Mesodermal cell (in vitro differentiated cells): Measurements from ENCODE around the gene VEGFA.

Experiments
- H3K27ac ChIP-seq: 2 replicates; pipeline ENCODE4 v1.7.0; 2013; ENCODE audit warnings: mild to moderate bottlenecking, low read depth, low read length, moderate library complexity; ENCODE audit not compliant: severe bottlenecking
- H3K36me3 ChIP-seq: 2 replicates; pipeline ENCODE4 v1.7.1; 2013; ENCODE audit warnings: mild to moderate bottlenecking, low read length, moderate library complexity; ENCODE audit not compliant: control insufficient read depth, insufficient read depth
- H3K4me1 ChIP-seq: one replicate; pipeline ENCODE4 v1.7.1; 2013; ENCODE audit warnings: mild to moderate bottlenecking, low read length; ENCODE audit not compliant: insufficient read depth, control insufficient read depth, poor library complexity, severe bottlenecking
- H3K4me3 ChIP-seq: 2 replicates; pipeline ENCODE4 v1.7.0; 2013; ENCODE audit warnings: low read length, control low read depth, mild to moderate bottlenecking; ENCODE audit not compliant: insufficient read depth, poor library complexity, severe bottlenecking; ENCODE audit errors: extremely low read depth
- H3K9me3 ChIP-seq: 2 replicates; pipeline ENCODE4 v1.7.1; 2013; ENCODE audit warnings: mild to moderate bottlenecking, low read length, moderate library complexity; ENCODE audit not compliant: control insufficient read depth
- WGBS, 2 experiments: methylation state at CpG; one replicate each; pipeline ENCODE4 v1.1.5; 2013; ENCODE audit warnings: missing lambda C conversion rate in 2 of 2; ENCODE audit not compliant: insufficient coverage in 2 of 2; 5-methylcytosine and 5-hydroxymethylcytosine counted together

VEGFA gene

GRCh38 chr6:43761666-43762409 lies 8.2 kb upstream of the VEGFA start:
- H3K9me3 ChIP-seq, result no peaks in the 10 kb centered on the region
- peaks cover 22% of the 10 kb centered on the region for H3K4me1 ChIP-seq
- H3K36me3 ChIP-seq, result no peaks in the 10 kb centered on the region
- H3K4me3 ChIP-seq, result no peak overlapping the region
- WGBS, 2 experiments, result 93 to 98% methylated on average over 8 to 9 of the region's 9 CpGs
- H3K27ac ChIP-seq, result no peak overlapping the region

GRCh38 chr6:43762410-43762768 lies 7.6 kb upstream of the VEGFA start:
- H3K36me3 ChIP-seq, result no peaks in the 10 kb centered on the region
- H3K4me1 ChIP-seq, result peaks cover 22% of the 10 kb centered on the region
- no peaks in the 10 kb centered on the region for H3K9me3 ChIP-seq
- WGBS, 2 experiments, result 100% methylated on average over 3 to 5 of the region's 5 CpGs
- H3K4me3 ChIP-seq, result no peak overlapping the region
- H3K27ac ChIP-seq, result no peak overlapping the region

GRCh38 chr6:43762966-43763695 lies 6.9 kb upstream of the VEGFA start:
- Histone ChIP-seq H3K4me3 (no peak overlapping the region), H3K4me1 (peaks cover 22% of the 10 kb centered on the region), H3K9me3 (no peaks in the 10 kb centered on the region), H3K27ac (no peak overlapping the region), H3K36me3 (no peaks in the 10 kb centered on the region)
- 68 to 82% methylated on average over 2 to 3 of the region's 6 CpGs for WGBS, 2 experiments

- H3K4me1 ChIP-seq, result peaks cover 22% of the 10 kb centered on the region
- no peaks in the 10 kb centered on the region for H3K9me3 ChIP-seq
- 93 to 95% methylated on average over 7 of the region's 7 CpGs for WGBS, 2 experiments
- H3K36me3 ChIP-seq, result no peaks in the 10 kb centered on the region
- H3K27ac ChIP-seq, result no peak overlapping the region
- H3K4me3 ChIP-seq, result no peak overlapping the region
Measured at GRCh38 chr6:43763812-43764522, 6.0 kb upstream of the VEGFA start.

- 67 to 93% methylated on average over 4 to 5 of the region's 5 CpGs for WGBS, 2 experiments
- no peaks in the 10 kb centered on the region for H3K36me3 ChIP-seq
- peaks cover 18% of the 10 kb centered on the region for H3K4me1 ChIP-seq
- no peak overlapping the region for H3K27ac ChIP-seq
- H3K4me3 ChIP-seq, result no peak overlapping the region
- no peaks in the 10 kb centered on the region for H3K9me3 ChIP-seq
Measured at GRCh38 chr6:43764772-43765171, 5.2 kb upstream of the VEGFA start.

- no peak overlapping the region for H3K27ac ChIP-seq
- H3K4me1 ChIP-seq, result peaks cover 9% of the 10 kb centered on the region
Measured at GRCh38 chr6:43765776-43766499, 4.1 kb upstream of the VEGFA start.

GRCh38 chr6:43766500-43766853 lies 3.5 kb upstream of the VEGFA start:
- WGBS, 2 experiments, result no CpG with 5 or more reads among the region's 1 CpG
- H3K4me3 ChIP-seq, result no peak overlapping the region
- no peak overlapping the region for H3K27ac ChIP-seq
- H3K9me3 ChIP-seq, result no peaks in the 10 kb centered on the region
- peaks cover 9% of the 10 kb centered on the region for H3K4me1 ChIP-seq
- no peaks in the 10 kb centered on the region for H3K36me3 ChIP-seq

More at GRCh38 chr6:43765776-43766499, 4.1 kb upstream of the VEGFA start:
- no peaks in the 10 kb centered on the region for H3K9me3 ChIP-seq
- H3K36me3 ChIP-seq, result no peaks in the 10 kb centered on the region
- no peak overlapping the region for H3K4me3 ChIP-seq

GRCh38 chr6:43766964-43767461 lies 3.0 kb upstream of the VEGFA start:
- Histone ChIP-seq H3K4me3 (no peak overlapping the region), H3K4me1 (peaks cover 9% of the 10 kb centered on the region), H3K36me3 (no peaks in the 10 kb centered on the region), H3K27ac (no peak overlapping the region), H3K9me3 (no peaks in the 10 kb centered on the region)
- 63 to 71% methylated on average over 5 to 9 of the region's 10 CpGs for WGBS, 2 experiments

- H3K4me1 ChIP-seq, result peaks cover 16% of the 10 kb centered on the region
- no peaks in the 10 kb centered on the region for H3K36me3 ChIP-seq
- H3K4me3 ChIP-seq, result no peak overlapping the region
- H3K27ac ChIP-seq, result no peak overlapping the region
- no peaks in the 10 kb centered on the region for H3K9me3 ChIP-seq
- 77 to 100% methylated on average over 3 of the region's 8 CpGs for WGBS, 2 experiments
Measured at GRCh38 chr6:43767553-43768505, 2.2 kb upstream of the VEGFA start.

- no peak overlapping the region for H3K27ac ChIP-seq
- peaks cover 15% of the 10 kb centered on the region for H3K4me1 ChIP-seq
- no peak overlapping the region for H3K4me3 ChIP-seq
- 60% methylated on average over 1 of the region's 1 CpG for WGBS, 2 experiments
- no peaks in the 10 kb centered on the region for H3K9me3 ChIP-seq
- no peaks in the 10 kb centered on the region for H3K36me3 ChIP-seq
Measured at GRCh38 chr6:43768506-43768860, 1.5 kb upstream of the VEGFA start.
